Mammary epithelial cell (primary cell): ENCODE results near the gene FAXDC2.

Experiments used
- EZH2 ChIP-seq: IDR thresholded peaks from 2 replicates; pipeline ENCODE4 v1.6.1; 2012; ENCODE audit warnings: low read length, inconsistent platforms, borderline replicate concordance
- TF ChIP-seq, protein P1 (sequence below), 2 donors: IDR thresholded peaks in 1 of 2; conservative IDR thresholded peaks in 1 of 2; 2 replicates each; pipeline ENCODE4 v1.5.1; 2011 to 2012; ENCODE audit warnings: inconsistent platforms in 2 of 2, low read length in 2 of 2, mild to moderate bottlenecking in 2 of 2, control low read depth in 1 of 2, low read depth in 1 of 2; ENCODE audit not compliant: insufficient read depth in 1 of 2; ENCODE audit errors: extremely low read depth in 1 of 2

DNA sequence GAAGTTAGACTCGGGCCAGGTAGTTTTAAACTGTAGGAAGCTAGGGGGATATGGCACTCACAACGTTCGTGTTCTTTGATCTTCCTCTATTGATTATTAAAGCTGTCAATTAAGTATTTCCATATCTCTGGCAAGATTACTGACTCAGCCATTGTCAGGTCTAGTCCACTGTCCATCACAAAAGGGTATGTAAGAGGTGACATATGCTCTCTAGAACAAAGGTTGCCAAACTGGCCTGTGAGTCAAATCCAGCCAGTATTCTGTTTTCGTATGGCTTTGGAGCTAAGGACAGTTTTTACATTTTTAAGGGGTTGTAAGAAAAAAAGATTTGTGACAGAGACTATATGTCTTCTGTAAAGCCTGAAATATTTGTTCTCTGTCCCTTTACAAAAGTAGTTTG, 44.2 kb downstream of the FAXDC2 start:
- no peak for TF ChIP-seq EZH2
- TF ChIP-seq, protein P1, sequence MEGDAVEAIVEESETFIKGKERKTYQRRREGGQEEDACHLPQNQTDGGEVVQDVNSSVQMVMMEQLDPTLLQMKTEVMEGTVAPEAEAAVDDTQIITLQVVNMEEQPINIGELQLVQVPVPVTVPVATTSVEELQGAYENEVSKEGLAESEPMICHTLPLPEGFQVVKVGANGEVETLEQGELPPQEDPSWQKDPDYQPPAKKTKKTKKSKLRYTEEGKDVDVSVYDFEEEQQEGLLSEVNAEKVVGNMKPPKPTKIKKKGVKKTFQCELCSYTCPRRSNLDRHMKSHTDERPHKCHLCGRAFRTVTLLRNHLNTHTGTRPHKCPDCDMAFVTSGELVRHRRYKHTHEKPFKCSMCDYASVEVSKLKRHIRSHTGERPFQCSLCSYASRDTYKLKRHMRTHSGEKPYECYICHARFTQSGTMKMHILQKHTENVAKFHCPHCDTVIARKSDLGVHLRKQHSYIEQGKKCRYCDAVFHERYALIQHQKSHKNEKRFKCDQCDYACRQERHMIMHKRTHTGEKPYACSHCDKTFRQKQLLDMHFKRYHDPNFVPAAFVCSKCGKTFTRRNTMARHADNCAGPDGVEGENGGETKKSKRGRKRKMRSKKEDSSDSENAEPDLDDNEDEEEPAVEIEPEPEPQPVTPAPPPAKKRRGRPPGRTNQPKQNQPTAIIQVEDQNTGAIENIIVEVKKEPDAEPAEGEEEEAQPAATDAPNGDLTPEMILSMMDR (conservative IDR thresholded peaks at IDR 0.05 in 1 of 2, IDR thresholded peaks at IDR 0.05 in 1 of 2; ENCODE audit: extremely low read depth in 1 of 2, insufficient read depth in 1 of 2, low read depth in 1 of 2, low read length in 2 of 2), result no peak
